ENCODE measurements around the gene SMCP.

GRCh38 chr1:152886085-152886484 is 8.0 kb downstream of the SMCP start:
- no peak for TF ChIP-seq CTCF (conservative IDR thresholded peaks at IDR 0.05; ENCODE audit: low read depth in 2 of 2)
- TF ChIP-seq EZH2 (IDR thresholded peaks at IDR 0.05; ENCODE audit: low read depth, unreplicated experiment): no peak
- TF ChIP-seq POLR2AphosphoS5 (IDR thresholded peaks at IDR 0.05; ENCODE audit: low read depth): no peak
- no peak for TF ChIP-seq CREB1 (CRISPR knock-in tag; IDR thresholded peaks at IDR 0.05; ENCODE audit: low read depth)
- no peak for TF ChIP-seq NANOG (IDR thresholded peaks at IDR 0.05; ENCODE audit: borderline replicate concordance)
- no peak for TF ChIP-seq REST (IDR thresholded peaks at IDR 0.05; ENCODE audit: unreplicated experiment)
- no peak for TF ChIP-seq EZH2phosphoT487 (IDR thresholded peaks at IDR 0.05; ENCODE audit: unreplicated experiment)
- no peak for TF ChIP-seq ZNF114 (CRISPR knock-in tag; IDR thresholded peaks at IDR 0.05)
- no peak for TF ChIP-seq JUNB (IDR thresholded peaks at IDR 0.05; ENCODE audit: unreplicated experiment)
- TF ChIP-seq ZNF331 (CRISPR knock-in tag; IDR thresholded peaks at IDR 0.05; ENCODE audit: low read depth): no peak
- TF ChIP-seq STAT1 (IDR thresholded peaks at IDR 0.05; ENCODE audit: unreplicated experiment): no peak
- no peak for TF ChIP-seq ETS1 (IDR thresholded peaks at IDR 0.05)
- no peak for TF ChIP-seq ZNF462 (CRISPR knock-in tag; IDR thresholded peaks at IDR 0.05)
